Stimulated activated CD4-positive, alpha-beta T cell treated with anti-CD3 and anti-CD28 coated beads, TNF-alpha, amount 100 ng/mL, for 1 hour (primary cell): ENCODE measurements around the gene ZNF784.

Experiments
- DNase-seq, 3 donors: peaks; one replicate each; pipeline ENCODE4 v3.0.0-alpha.2; 2020; ENCODE audit warnings: low read depth in 3 of 3, low spot score in 1 of 3

Gene ZNF784

GRCh38 chr19:55603581-55604292 lies 20.6 kb downstream of the ZNF784 start:
- no peak for DNase-seq

DNA sequence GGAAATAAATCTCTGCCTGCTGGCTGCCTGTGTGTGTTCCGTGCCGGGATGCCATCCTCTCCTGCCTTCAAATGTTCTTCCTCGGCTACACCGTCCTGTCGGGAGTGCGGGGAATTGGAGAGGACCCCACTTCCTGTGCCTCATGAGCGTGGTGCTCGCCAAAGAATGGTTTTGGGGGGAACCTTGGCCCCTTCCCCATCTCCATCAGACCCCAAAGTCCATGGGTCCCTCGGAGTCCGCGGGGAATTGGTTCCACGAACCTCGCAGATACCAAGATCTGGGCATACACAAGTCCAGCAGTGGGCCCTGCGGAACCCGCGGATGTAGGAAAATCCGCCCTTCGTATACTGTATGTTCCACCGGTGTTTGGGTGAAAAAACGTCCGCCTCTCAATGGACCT lies 21.3 kb downstream of the ZNF784 start:
- no peak for DNase-seq

DNA sequence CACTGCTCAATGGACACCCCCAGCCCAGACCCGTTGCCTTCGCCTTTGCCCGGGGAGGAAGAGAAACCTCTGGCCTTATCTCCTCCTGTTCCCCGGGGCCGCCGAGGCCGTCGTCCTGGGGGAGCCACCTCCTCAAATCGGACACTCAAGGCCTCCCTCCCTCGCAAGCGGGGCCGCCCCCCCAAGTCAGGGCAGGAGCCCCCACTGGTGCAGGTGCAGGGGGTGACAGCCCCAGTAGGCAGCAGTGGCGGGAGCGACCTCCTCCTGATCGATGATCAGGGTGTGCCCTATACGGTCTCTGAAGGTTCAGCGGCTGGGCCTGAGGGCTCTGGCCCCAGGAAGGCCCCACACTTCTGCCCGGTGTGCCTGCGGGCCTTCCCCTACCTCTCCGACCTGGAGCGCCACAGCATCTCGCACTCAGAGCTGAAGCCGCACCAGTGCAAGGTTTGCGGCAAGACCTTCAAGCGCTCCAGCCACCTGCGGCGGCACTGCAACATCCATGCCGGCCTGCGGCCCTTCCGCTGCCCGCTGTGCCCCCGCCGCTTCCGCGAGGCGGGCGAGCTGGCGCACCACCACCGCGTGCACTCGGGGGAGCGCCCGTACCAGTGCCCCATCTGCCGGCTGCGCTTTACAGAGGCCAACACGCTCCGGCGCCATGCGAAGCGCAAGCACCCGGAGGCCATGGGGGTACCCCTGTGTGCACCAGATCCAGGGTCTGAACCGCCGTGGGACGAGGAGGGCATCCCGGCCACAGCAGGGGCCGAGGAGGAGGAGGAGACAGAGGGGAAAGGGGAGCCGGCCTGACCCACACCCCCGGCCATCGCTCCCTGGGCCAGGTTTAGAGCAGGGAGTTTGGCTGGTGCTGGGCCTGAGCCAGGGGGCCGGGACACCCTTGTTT lies 22.0 kb downstream of the ZNF784 start:
- DNase-seq = no peak

GRCh38 chr19:55601084-55601483 lies 23.3 kb downstream of the ZNF784 start:
- DNase-seq = no peak

- no peak for DNase-seq
Measured at GRCh38 chr19:55600662-55601028, 23.7 kb downstream of the ZNF784 start.

DNA sequence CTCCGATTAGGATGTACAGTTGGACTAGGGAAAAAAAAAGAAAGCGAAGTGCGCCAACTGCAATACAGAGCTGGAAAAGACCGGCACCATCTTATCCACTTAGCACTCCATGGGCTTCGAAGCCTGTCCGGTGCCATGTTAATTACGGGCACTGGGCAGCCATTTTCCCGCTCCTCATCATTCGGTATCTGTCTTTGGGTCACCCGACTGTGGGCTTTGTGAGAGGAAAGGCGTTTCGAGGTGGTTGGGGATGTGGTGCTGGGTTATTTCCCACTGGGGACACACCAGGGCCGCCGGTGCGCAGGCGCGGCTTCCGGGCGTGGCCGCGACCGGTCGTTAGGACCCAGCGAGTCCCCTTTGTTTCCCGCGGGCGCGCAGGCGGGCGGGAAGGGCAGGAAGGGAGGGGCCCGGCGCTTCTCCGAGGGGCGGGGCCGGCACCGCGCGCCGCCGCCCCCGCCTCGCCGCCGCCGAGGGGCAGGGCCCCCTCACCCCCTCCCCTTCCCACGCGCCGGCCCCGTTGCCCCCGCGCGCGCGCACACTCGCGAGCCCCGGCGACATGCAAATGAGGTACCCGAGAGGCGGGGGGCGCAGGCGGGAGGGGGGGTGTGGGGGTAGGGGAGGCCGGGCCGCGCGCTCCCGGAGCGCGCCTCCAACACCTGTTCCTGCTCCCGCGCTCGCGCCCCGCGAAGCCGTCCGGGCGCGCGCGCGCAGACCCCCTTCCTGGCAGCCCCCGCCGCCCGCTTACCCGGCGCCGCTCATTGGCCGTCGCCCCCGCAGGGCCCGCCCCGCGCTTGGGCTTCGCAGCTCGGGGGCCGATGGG lies 24.3 kb downstream of the ZNF784 start, which contains the start of gene ZNF524:
TSS of gene ZNF524 (plus strand) at position 447 of the 820 bp plus-strand sequence. CDS start 1,825 bp downstream, outside the sequence.
- DNase-seq = peak; percentile 60 to 76 (median 63)

- DNase-seq = peak; percentile 90 to 93 (median 91)
Measured at GRCh38 chr19:55599468-55599841, 24.9 kb downstream of the ZNF784 start, which contains the start of gene FIZ1. Gene FIZ1 (minus strand): TSS chr19:55599517. CDS start chr19:55597865, 1,652 bp downstream.

DNA sequence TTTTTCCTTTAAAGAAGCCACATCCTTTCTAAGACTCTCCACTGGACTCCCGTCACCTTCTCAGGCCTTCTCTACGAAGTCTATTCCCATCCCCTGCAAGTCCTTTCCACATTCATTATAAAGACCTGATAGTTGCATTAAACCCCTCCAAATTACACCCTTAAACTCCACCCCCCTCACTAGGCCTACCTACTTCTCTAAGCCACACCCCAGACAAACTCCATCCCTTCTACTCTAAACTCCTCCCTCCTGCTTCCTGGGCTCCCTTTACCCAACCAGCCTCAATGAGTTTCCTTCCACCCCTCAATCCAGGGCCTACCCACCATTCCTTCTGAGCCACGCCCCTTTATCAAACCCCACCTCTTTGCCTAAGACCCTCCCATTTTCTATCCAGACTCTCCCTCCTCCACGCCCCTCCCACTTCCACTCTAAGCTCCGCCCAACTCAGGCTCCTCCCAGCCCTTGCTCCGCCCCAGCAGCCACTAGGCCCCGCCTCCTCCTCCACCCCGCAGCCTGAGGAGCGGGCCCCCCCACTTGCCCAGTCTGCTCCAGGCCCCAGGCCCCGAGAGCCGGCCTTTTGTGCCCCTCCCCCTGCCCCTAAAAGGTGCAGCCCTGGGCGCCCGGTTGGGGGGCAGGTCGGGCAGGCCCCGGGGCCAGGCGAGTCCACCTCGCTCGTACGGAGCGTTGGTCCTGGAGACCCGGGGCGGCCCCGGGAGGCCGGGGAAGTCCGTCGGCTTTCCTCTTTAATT lies 25.5 kb downstream of the ZNF784 start:
- DNase-seq = peak; percentile 81 to 90 (median 85)

DNA sequence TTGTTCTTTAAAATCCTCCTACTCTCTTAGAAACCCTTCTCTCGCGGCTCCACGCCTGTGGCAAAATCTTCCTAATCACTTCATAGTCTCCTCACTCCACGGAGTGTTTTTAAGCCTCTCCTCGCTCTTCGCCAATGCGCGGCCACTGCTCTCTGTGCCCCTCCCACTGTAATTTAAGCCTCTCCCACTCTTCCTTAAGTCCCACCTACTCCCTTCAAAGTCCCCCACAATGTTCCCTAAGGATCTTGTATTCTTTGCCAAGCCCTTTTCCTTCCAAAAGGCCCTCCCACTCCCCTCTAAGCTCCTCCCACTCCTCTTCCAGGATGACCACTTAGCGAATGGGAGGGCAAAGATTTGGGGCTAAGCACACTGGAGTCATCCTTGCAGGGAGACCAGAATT lies 26.3 kb downstream of the ZNF784 start:
- DNase-seq = no peak

DNA sequence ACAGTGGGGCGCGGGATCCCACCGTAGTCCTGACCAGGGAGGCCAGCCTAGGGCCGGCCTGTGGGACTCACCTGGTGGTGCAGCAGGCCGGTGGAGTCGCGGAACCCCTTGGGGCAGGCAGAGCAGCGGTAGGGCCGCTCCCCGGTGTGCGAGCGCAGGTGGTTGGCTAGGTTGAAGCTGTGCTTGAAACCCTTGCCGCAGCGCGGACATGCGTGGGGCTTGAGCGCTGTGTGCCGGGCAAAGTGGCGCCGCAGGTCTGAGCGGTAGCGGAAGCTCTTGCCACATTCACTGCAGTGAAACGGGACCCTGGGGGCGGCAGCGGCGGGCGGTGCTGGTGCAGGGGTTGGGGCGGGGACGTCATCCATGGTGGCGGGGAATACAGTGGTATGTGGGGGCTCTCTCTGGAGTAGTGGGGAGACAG lies 26.9 kb downstream of the ZNF784 start:
- no peak for DNase-seq

DNA sequence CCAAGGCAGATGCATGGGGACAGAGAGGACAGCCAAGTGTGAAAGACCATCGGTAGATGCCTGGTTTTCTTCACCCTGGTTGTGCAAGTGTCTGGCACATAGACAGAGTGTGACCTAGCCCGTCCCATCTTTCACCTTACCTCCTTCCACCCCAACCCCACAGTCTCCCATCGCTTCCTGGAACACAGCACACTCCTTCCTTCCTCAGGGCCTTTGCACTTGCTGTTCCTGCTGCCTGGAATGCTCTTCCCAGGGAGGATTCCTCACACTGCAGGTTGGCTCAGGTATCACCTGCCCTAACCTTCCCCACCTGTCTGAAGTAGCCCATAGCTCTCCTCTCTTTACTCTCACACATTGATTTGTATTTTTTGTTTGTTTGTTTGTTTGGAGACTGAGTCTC lies 28.1 kb downstream of the ZNF784 start:
- DNase-seq = no peak

DNA sequence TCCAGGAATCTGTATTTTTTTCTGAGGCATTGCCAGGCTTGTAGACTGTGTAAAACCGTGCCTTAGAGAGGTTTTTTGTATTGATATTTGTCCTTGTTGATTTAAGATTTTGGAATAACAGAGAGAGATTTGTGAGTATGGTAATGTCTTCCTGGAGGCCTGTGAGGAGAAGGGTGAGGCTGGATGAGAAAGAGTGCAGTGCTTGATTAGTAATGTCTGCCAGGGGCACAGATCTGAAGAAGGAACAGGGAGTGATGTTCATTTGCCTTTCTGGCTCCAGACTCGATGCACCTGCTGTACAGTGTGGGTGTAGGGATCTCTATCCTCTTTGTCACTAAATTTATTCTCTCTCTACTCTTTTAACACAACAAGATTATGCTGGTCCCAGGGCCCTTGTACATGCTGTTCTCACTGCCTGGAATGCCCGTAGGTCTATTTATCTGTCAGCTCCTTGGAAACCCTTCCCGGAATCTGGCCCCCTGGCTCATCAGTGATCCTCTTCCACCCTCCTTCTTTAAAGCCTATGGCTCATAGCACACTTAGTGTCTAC lies 29.3 kb downstream of the ZNF784 start:
- DNase-seq = no peak

DNA sequence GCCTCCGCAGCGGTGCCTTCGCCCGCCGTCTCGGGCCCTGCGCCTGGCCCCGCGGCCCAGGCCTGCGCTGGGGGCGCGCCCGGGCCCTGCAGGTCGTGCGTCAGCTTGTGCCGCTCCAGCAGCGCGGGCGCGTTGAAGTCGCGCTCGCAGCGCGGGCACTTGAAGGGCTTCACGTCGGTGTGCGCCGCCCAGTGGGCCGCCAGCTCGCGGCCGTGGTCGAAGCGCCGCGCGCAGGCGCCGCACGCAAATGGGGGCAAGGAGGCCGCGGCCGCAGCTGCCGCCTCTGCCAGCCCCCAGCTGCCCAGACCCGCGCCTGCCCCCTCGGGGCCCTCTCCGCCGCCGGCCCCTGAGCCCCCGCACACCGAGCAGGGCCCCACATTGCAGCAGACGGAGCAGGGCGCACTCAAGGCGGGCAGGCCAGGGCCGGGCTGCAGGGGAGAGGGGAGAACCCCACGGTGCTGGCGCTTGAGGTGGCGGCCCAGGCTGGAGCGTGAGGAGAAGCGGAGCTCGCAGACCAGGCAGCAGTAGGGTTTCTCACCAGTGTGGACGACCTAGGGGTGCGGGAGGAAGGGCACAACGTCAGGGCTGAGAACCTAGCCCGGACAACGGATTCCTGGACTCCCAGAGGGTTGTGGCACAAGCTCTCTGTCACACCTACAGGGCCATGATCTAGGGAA lies 31.1 kb downstream of the ZNF784 start:
- no peak for DNase-seq

GRCh38 chr19:55592391-55593090 lies 31.8 kb downstream of the ZNF784 start:
- no peak for DNase-seq

DNA sequence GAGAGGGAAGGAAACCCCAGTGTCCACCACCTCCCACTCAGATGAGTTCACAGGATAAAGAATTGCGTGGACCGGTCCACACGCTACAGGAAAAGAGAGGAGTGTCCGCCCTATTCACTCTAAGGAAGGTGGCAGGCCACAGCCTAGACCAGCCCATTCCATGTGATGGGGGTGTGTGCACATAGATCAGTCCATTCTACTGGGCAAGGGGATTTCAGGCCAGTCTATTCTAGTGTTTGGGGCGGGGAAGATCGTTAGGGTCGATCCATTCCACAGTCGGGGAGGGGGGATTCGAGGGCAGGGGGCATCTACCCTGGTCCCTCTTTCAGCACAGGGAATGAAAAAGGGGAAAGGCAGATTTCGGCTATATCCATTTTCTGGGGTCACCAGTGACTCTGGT lies 32.8 kb downstream of the ZNF784 start:
- no peak for DNase-seq

GRCh38 chr19:55590617-55591016 lies 33.7 kb downstream of the ZNF784 start:
- no peak for DNase-seq

- no peak for DNase-seq
Measured at GRCh38 chr19:55590109-55590508, 34.3 kb downstream of the ZNF784 start.

- no peak for DNase-seq
Measured at GRCh38 chr19:55588738-55589137, 35.6 kb downstream of the ZNF784 start.
